Right lobe of liver (tissue), 6 donors: ENCODE measurements around the gene CLMN. TPM values are rescaled to one million over a fixed set of nuclear protein-coding genes. Genes with fewer than 3 reads are reported as not detected.

Source experiments
- ATAC-seq, 4 donors: fragments of 200-7000 bp; cut with Tn5 transposase; one replicate each; pipeline ENCODE4 v1.9.1; 2020; ENCODE audit warnings: mild to moderate bottlenecking in 4 of 4, moderate library complexity in 4 of 4
- DNase-seq, 3 donors: peaks; one replicate each; pipeline ENCODE4 v3.0.0-alpha.2; 2020
- H3K27ac ChIP-seq, 3 donors: fragments of 200-600 bp; one replicate each; pipeline ENCODE4 v1.8.0; 2022
- H3K27me3 ChIP-seq, 2 donors: fragments of 200-600 bp; one replicate each; pipeline ENCODE4 v1.8.0; 2022
- H3K36me3 ChIP-seq, 4 donors: fragments of 200-600 bp; sonication (generic) in 1 of 4; one replicate each; pipeline versions ENCODE4 v1.5.1 to v1.8.0; 2017 to 2022; ENCODE audit warnings: control low read depth in 1 of 4
- H3K4me1 ChIP-seq, 4 donors: fragments of 200-600 bp; sonication (generic) in 1 of 4; one replicate each; pipeline versions ENCODE4 v1.5.1 to v1.8.0; 2017 to 2022; ENCODE audit warnings: control low read depth in 1 of 4
- H3K4me3 ChIP-seq, 3 donors: fragments of 200-600 bp; one replicate each; pipeline ENCODE4 v1.8.0; 2022
- H3K9me3 ChIP-seq, 4 donors: fragments of 200-600 bp; sonication (generic) in 1 of 4; one replicate each; pipeline versions ENCODE4 v1.5.1 to v1.8.0; 2017 to 2022; ENCODE audit warnings: control low read depth in 1 of 4
- CTCF ChIP-seq, 4 donors: fragments of 200-600 bp in 3 of 4; fragments of 450-650 bp in 1 of 4; IDR thresholded peaks; one replicate each; pipeline versions ENCODE4 v1.5.1 to v1.8.0; 2016 to 2022; ENCODE audit warnings: antibody characterized with exemption in 4 of 4, mild to moderate bottlenecking in 2 of 4
- POLR2A ChIP-seq: fragments of 450-650 bp; IDR thresholded peaks from one replicate; pipeline ENCODE4 v1.6.1; 2017; ENCODE audit warnings: antibody characterized with exemption, mild to moderate bottlenecking
- WGBS: methylation state at CpG from one replicate; pipeline ENCODE4 v1.1.6; 2018; ENCODE audit warnings: low coverage, low lambda C conversion rate; ENCODE audit not compliant: insufficient coverage; ENCODE audit errors: missing lambda C conversion rate; 5-methylcytosine and 5-hydroxymethylcytosine counted together
- intact Hi-C, 2 donors: fragments of 100-400 bp; cut with DNase I; formaldehyde crosslinking; loops; one replicate each; pipeline versions ENCODE4 v1.11.2 to v1.14.1; 2022
- total RNA-seq, 6 experiments: library from RNA; depleted of rRNA in 2 of 6; stranded (reverse); fragments of >200 nt in 2 of 6; fragmentation: NEBNext Ultra II Directional in 3 of 6; extraction: Animal tissue kit (Norgen Biotek cat#: 25700) in 3 of 6; gene quantifications; one replicate each; pipeline versions ENCODE4 v1.1.0 to v1.2.4, GENCODE V29; 2016 to 2023
- donor health status: DM: no; HTN: yes; CAD: no.
- donor health status: DM: no; HTN: no; CAD: no.
- donor health status: DM: no; HTN: no; CAD: no.
- donor health status: DM: no; HTN: yes; CAD: no.
- donor health status: DM: no; HTN: yes; CAD: no.

The CLMN gene
- total RNA-seq, 6 experiments from 2014 or later = 18.4 to 91.8 (median 47.8) TPM

- Histone ChIP-seq H3K36me3 (no peaks in the 10 kb centered on the region), H3K4me1 (peaks cover 0 to 12% (median 4%) of the 10 kb centered on the region in 4 donors), H3K27me3 (no peaks in the 10 kb centered on the region), H3K27ac (no peak overlapping the region), H3K4me3 (no peak overlapping the region), H3K9me3 (no peaks in the 10 kb centered on the region)
- intact Hi-C loops = no loop called here
- ATAC-seq = no peak
- TF ChIP-seq POLR2A (no peak), CTCF (IDR thresholded peaks at IDR 0.05) (no peak)
- WGBS = 100% methylated on average over 2 of the region's 2 CpGs
- no peak for DNase-seq
Measured at GRCh38 chr14:95245334-95245733, 74.4 kb downstream of the CLMN start.

- H3K9me3 ChIP-seq = no peaks in the 10 kb centered on the region
- no peaks in the 10 kb centered on the region for H3K27me3 ChIP-seq
- no peak for TF ChIP-seq CTCF (IDR thresholded peaks at IDR 0.05)
- TF ChIP-seq POLR2A = no peak
- H3K36me3 ChIP-seq = no peaks in the 10 kb centered on the region
- DNase-seq = no peak
- H3K27ac ChIP-seq = no peak overlapping the region
- H3K4me1 ChIP-seq = peaks cover 0 to 9% (median 2%) of the 10 kb centered on the region in 4 donors
- intact Hi-C loops = no loop called here
- no peak for ATAC-seq
- no peak overlapping the region for H3K4me3 ChIP-seq
- WGBS = 94% methylated on average over 3 of the region's 3 CpGs
Measured at GRCh38 chr14:95244587-95244986, 75.1 kb downstream of the CLMN start.

GRCh38 chr14:95242870-95243269 is 76.8 kb downstream of the CLMN start:
- no peak for DNase-seq
- intact Hi-C loops = no loop called here
- no peaks in the 10 kb centered on the region for H3K36me3 ChIP-seq
- H3K4me1 ChIP-seq = peaks cover 0 to 2% (median 0%) of the 10 kb centered on the region in 4 donors
- no peak overlapping the region for H3K27ac ChIP-seq
- no peaks in the 10 kb centered on the region for H3K9me3 ChIP-seq
- ATAC-seq = no peak
- H3K27me3 ChIP-seq = no peaks in the 10 kb centered on the region
- no peak overlapping the region for H3K4me3 ChIP-seq
- 90% methylated on average over 1 of the region's 1 CpG for WGBS
- no peak for TF ChIP-seq POLR2A
- no peak for TF ChIP-seq CTCF (IDR thresholded peaks at IDR 0.05)

GRCh38 chr14:95240859-95241813 is 78.6 kb downstream of the CLMN start:
- TF ChIP-seq POLR2A (no peak), CTCF (IDR thresholded peaks at IDR 0.05) (no peak)
- Histone ChIP-seq H3K27me3 (no peaks in the 10 kb centered on the region), H3K4me1 (peaks cover 0 to 18% (median 0%) of the 10 kb centered on the region in 4 donors), H3K4me3 (no peak overlapping the region), H3K36me3 (no peaks in the 10 kb centered on the region), H3K27ac (no peak overlapping the region), H3K9me3 (no peaks in the 10 kb centered on the region)
- no peak for DNase-seq
- intact Hi-C loops = no loop called here
- no peak for ATAC-seq
- 59% methylated on average over 5 of the region's 6 CpGs for WGBS
